DMS153 treated with DMSO at 0.1 percent for 48 hours (cell line): ENCODE data around the gene GPR132.
"Not testable (repeated sequence)": the region's sequence is repeated elsewhere in the genome, so short reads cannot be mapped to it uniquely, and the experiment has no call there.

ENCODE experiments used
- DNase-seq: peaks from one replicate; lab custom pipeline; 2025; ENCODE audit not compliant: unreplicated experiment; lab: John Stamatoyannopoulos, UW

The GPR132 gene

GRCh38 chr14:105065280-105066228 is at the start of gene GPR132:
GPR132 (minus strand) TSS chr14:105065430; CDS start chr14:105055420, 10,010 bp downstream.
- DNase-seq: no peak

GRCh38 chr14:105109243-105109642 is 44.0 kb upstream of the GPR132 start:
- DNase-seq: not testable (repeated sequence)

- DNase-seq: no peak
Measured at GRCh38 chr14:105108516-105108864, 43.3 kb upstream of the GPR132 start.

- DNase-seq: no peak
Measured at GRCh38 chr14:105107781-105108515, 42.7 kb upstream of the GPR132 start.

- no peak for DNase-seq
Measured at GRCh38 chr14:105107351-105107750, 42.1 kb upstream of the GPR132 start.

- no peak for DNase-seq
Measured at GRCh38 chr14:105105158-105105557, 39.9 kb upstream of the GPR132 start.

GRCh38 chr14:105102893-105103292 is 37.7 kb upstream of the GPR132 start:
- no peak for DNase-seq

GRCh38 chr14:105102361-105102870 is 37.2 kb upstream of the GPR132 start:
- DNase-seq: no peak

- no peak for DNase-seq
Measured at GRCh38 chr14:105100910-105101309, 35.7 kb upstream of the GPR132 start.

- DNase-seq: no peak
Measured at GRCh38 chr14:105099778-105100177, 34.5 kb upstream of the GPR132 start.

GRCh38 chr14:105098316-105098715 is 33.1 kb upstream of the GPR132 start:
- DNase-seq: no peak

GRCh38 chr14:105097794-105098127 is 32.5 kb upstream of the GPR132 start:
- no peak for DNase-seq

GRCh38 chr14:105096206-105096875 is 31.1 kb upstream of the GPR132 start:
- DNase-seq: no peak

- no peak for DNase-seq
Measured at GRCh38 chr14:105095236-105095805, 30.1 kb upstream of the GPR132 start.

- DNase-seq: no peak
Measured at GRCh38 chr14:105094193-105094907, 29.1 kb upstream of the GPR132 start.

- no peak for DNase-seq
Measured at GRCh38 chr14:105093431-105094192, 28.4 kb upstream of the GPR132 start.

GRCh38 chr14:105093038-105093430 is 27.8 kb upstream of the GPR132 start:
- no peak for DNase-seq

- no peak for DNase-seq
Measured at GRCh38 chr14:105092171-105093037, 27.2 kb upstream of the GPR132 start.
